Transverse colon (tissue), 4 donors: ENCODE measurements around the gene TTC38.

Source experiments
- EP300 ChIP-seq: sonication (generic); formaldehyde crosslinking; IDR thresholded peaks from one replicate; pipeline ENCODE4 v1.6.1; 2017; ENCODE audit warnings: antibody characterized with exemption, low read depth
- POLR2AphosphoS5 ChIP-seq, 3 donors: sonication (generic); formaldehyde crosslinking; IDR thresholded peaks; one replicate each; pipeline ENCODE4 v1.6.1; 2016; ENCODE audit warnings: antibody characterized with exemption in 3 of 3
- TF ChIP-seq, protein P1 (sequence below), 5 experiments: fragments of 200-600 bp in 3 of 5; fragments of 450-650 bp in 2 of 5; sonication (generic) in 3 of 5; IDR thresholded peaks; 1 replicate in 2 of 5; 2 replicates in 3 of 5; pipeline ENCODE4 v1.5.1; 2016 to 2017; ENCODE audit warnings: antibody characterized with exemption in 5 of 5, inconsistent platforms in 3 of 5, mild to moderate bottlenecking in 2 of 5, moderate library complexity in 1 of 5

GRCh38 chr22:46242076-46242475, 25.7 kb upstream of the TTC38 start:
- TF ChIP-seq, protein P1, sequence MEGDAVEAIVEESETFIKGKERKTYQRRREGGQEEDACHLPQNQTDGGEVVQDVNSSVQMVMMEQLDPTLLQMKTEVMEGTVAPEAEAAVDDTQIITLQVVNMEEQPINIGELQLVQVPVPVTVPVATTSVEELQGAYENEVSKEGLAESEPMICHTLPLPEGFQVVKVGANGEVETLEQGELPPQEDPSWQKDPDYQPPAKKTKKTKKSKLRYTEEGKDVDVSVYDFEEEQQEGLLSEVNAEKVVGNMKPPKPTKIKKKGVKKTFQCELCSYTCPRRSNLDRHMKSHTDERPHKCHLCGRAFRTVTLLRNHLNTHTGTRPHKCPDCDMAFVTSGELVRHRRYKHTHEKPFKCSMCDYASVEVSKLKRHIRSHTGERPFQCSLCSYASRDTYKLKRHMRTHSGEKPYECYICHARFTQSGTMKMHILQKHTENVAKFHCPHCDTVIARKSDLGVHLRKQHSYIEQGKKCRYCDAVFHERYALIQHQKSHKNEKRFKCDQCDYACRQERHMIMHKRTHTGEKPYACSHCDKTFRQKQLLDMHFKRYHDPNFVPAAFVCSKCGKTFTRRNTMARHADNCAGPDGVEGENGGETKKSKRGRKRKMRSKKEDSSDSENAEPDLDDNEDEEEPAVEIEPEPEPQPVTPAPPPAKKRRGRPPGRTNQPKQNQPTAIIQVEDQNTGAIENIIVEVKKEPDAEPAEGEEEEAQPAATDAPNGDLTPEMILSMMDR (IDR thresholded peaks at IDR 0.05) = no peak
- TF ChIP-seq POLR2AphosphoS5 (IDR thresholded peaks at IDR 0.05) (no peak), EP300 (no peak)
